Hematopoietic multipotent progenitor cell treated with erythropoietin and hydrocortisone succinate and interleukin-3 and kit ligand, for 6 days (in vitro differentiated cells): ENCODE measurements around the gene UBXN7.
"Not testable (repeated sequence)": the region's sequence is repeated elsewhere in the genome, so short reads cannot be mapped to it uniquely, and the experiment has no call there.

Experiments used
- DNase-seq: peaks from one replicate; pipeline ENCODE4 v3.0.0-alpha.2; 2015

Gene UBXN7

DNA sequence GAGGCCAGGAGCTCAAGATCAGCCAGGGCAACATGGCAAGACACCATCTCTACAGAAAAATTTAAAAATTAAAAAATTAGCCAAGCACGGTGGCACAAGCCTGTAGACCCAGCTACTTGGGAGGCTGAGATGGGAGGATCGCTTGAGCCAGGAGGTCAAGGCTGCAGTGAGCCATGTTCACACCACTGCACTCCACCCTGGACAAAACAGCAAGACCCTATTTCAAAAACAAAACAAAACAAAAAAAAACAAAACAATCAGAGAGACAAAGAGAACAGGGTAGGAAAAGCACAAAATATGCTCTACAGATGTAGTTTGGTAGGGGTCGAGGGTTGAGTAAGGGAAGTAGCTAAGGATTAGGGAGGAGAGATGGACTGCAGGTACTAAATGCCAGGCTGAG, 117.6 kb downstream of the UBXN7 start:
- DNase-seq = no peak

DNA sequence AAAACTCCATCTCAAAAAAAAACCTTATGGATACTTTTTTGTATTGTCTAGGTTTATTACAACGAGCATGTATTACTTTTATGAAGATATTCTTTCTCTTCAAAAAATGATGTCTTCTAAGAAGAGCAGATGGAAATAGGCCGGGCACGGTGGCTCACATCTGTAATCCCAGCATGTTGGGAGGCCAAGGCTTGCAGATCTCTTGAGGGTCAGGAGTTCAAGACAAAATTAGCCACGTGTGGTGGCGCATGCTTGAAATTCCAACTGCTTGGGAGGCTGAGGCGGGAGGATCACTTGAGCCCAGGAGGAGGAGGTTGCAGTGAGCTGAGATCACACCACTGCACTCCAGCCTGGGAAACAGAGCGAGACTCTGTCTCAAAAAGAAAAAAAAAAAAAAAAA, 118.1 kb downstream of the UBXN7 start:
- DNase-seq = not testable (repeated sequence)

DNA sequence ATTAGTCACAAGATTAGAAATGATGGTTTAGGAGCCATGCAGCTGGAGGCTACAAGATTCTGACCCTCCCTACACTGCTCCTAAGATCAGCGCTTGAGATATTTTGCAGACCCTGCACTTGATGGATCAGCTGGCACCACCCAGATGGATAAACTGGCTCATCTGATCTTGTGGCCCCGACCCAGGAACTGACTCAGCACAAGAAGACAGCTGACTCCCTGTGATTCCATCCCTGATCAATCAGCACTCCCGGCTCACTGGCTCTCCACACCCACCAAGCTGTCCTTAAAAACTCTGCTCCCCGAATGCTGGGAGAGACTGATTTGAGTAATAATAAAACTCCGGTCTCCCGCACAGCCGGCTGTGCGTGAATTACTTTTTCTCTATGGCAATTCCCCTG, 129.3 kb downstream of the UBXN7 start:
- DNase-seq = not testable (repeated sequence)

DNA sequence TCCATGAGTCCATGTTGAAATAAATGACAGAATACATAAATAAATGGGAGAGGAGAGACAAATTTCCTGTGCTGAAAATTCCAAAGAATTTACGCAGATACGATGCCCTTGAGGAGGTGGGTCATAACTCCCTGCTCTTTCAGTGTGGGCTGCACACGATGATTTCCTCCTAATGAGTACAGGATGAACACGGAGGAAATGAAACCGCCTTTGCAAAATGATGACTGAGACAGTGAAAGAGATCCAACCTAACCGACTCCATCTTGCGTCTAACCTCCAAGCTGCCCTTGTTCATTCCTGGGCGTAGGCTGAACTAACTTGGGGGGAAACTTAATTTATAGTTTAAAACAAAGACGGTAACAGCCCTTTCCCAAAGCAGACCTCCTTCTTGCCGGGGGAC, 129.7 kb downstream of the UBXN7 start:
- not testable (repeated sequence) for DNase-seq

DNA sequence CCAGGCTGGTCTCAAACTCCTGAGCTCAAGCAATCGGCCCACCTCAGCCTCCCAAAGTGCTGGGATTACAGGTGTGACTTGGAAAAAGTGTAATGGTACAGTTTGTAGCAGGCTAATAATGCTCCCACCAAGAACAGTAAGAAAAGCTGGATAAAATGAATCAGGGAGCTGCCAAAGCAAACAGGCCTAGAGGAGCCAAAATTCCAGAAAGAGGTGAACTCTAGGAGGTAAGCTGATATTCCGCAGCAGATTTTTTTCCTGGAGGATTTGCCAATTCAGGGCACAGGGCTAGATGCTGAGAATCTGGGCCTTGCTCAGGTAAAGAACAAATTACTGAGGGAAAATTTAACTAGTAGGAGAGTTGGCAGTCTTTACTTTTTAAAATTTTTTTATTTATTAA, 133.7 kb downstream of the UBXN7 start:
- DNase-seq = no peak
